Adrenal gland (tissue), 5 donors: Measurements from ENCODE around the gene CPVL.

ENCODE experiments used
- POLR2A ChIP-seq, 2 donors: fragments of 450-650 bp; IDR thresholded peaks; one replicate each; pipeline ENCODE4 v1.6.1; 2017; ENCODE audit warnings: antibody characterized with exemption in 2 of 2, mild to moderate bottlenecking in 2 of 2, moderate library complexity in 1 of 2
- TF ChIP-seq, protein P1 (sequence below), 6 experiments: fragments of 450-650 bp in 4 of 6; fragments of 200-600 bp in 2 of 6; sonication (generic) in 1 of 6; IDR thresholded peaks; 1 replicate in 5 of 6; 2 replicates in 1 of 6; pipeline versions ENCODE4 v1.5.1 to v1.8.0; 2016 to 2021; ENCODE audit warnings: antibody characterized with exemption in 6 of 6, mild to moderate bottlenecking in 2 of 6, moderate library complexity in 1 of 6
- donor health status: DM: no; HTN: no; CAD: no.

DNA sequence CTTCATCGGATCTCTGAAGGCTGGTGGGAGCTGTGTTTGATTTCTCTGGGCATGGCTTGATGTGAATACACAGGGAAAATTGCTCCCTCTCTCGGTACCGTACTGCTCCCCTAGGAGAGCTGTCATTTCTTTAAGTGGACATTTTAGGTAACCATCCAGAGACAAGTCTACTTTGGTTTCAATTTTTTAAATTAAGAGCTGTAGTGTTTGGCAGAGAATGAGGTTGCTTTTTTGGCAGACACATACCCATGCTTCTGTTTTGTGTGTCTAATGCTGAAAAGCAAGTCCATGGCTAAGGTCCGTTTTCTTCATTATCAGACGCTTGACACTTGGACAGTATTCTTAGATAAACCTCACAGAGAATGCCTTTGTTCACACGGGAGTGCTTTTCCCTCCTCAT, 127.0 kb downstream of the CPVL start:
- TF ChIP-seq, protein P1, sequence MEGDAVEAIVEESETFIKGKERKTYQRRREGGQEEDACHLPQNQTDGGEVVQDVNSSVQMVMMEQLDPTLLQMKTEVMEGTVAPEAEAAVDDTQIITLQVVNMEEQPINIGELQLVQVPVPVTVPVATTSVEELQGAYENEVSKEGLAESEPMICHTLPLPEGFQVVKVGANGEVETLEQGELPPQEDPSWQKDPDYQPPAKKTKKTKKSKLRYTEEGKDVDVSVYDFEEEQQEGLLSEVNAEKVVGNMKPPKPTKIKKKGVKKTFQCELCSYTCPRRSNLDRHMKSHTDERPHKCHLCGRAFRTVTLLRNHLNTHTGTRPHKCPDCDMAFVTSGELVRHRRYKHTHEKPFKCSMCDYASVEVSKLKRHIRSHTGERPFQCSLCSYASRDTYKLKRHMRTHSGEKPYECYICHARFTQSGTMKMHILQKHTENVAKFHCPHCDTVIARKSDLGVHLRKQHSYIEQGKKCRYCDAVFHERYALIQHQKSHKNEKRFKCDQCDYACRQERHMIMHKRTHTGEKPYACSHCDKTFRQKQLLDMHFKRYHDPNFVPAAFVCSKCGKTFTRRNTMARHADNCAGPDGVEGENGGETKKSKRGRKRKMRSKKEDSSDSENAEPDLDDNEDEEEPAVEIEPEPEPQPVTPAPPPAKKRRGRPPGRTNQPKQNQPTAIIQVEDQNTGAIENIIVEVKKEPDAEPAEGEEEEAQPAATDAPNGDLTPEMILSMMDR (IDR thresholded peaks at IDR 0.05): no peak
- no peak for TF ChIP-seq POLR2A (IDR thresholded peaks at IDR 0.05)
